Dedifferentiated amniotic fluid mesenchymal stem cell (primary cell): ENCODE measurements around the gene CLEC19A.
"Not testable (repeated sequence)": the region's sequence is repeated elsewhere in the genome, so short reads cannot be mapped to it uniquely, and the experiment has no call there.

ENCODE experiments used
- DNase-seq: peaks from one replicate; pipeline ENCODE4 v3.0.0-alpha.2; 2016; ENCODE audit errors: extremely low spot score

CLEC19A gene

GRCh38 chr16:19286827-19287226 is 1.3 kb downstream of the CLEC19A start:
- DNase-seq: no peak

GRCh38 chr16:19287241-19287640 is 1.7 kb downstream of the CLEC19A start:
- no peak for DNase-seq

GRCh38 chr16:19288872-19289799 is 3.6 kb downstream of the CLEC19A start:
- no peak for DNase-seq

- no peak for DNase-seq
Measured at GRCh38 chr16:19289811-19290485, 4.4 kb downstream of the CLEC19A start.

GRCh38 chr16:19290860-19291259 is 5.3 kb downstream of the CLEC19A start:
- DNase-seq: no peak

- DNase-seq: no peak
Measured at GRCh38 chr16:19291475-19291874, 5.9 kb downstream of the CLEC19A start.

- no peak for DNase-seq
Measured at GRCh38 chr16:19292186-19292585, 6.7 kb downstream of the CLEC19A start.

- DNase-seq: no peak
Measured at GRCh38 chr16:19294156-19294649, 8.7 kb downstream of the CLEC19A start.

GRCh38 chr16:19295393-19295792 is 9.9 kb downstream of the CLEC19A start:
- no peak for DNase-seq

- DNase-seq: no peak
Measured at GRCh38 chr16:19297454-19297853, 11.9 kb downstream of the CLEC19A start.

GRCh38 chr16:19299565-19299964 is 14.0 kb downstream of the CLEC19A start:
- no peak for DNase-seq

- no peak for DNase-seq
Measured at GRCh38 chr16:19301931-19302330, 16.4 kb downstream of the CLEC19A start.

- no peak for DNase-seq
Measured at GRCh38 chr16:19304750-19305149, 19.2 kb downstream of the CLEC19A start.

GRCh38 chr16:19305443-19305842 is 19.9 kb downstream of the CLEC19A start:
- no peak for DNase-seq

- DNase-seq: no peak
Measured at GRCh38 chr16:19307587-19308241, 22.2 kb downstream of the CLEC19A start.

GRCh38 chr16:19308392-19308791 is 22.9 kb downstream of the CLEC19A start:
- DNase-seq: no peak

- no peak for DNase-seq
Measured at GRCh38 chr16:19309178-19309577, 23.6 kb downstream of the CLEC19A start.

- DNase-seq: no peak
Measured at GRCh38 chr16:19314718-19315425, 29.3 kb downstream of the CLEC19A start.

- DNase-seq: no peak
Measured at GRCh38 chr16:19315889-19316433, 30.4 kb downstream of the CLEC19A start.

GRCh38 chr16:19316846-19317245 is 31.3 kb downstream of the CLEC19A start:
- no peak for DNase-seq

- DNase-seq: not testable (repeated sequence)
Measured at GRCh38 chr16:19321186-19321585, 35.7 kb downstream of the CLEC19A start.
